Measurements from ENCODE around the gene TMEM45A. TPM values are rescaled to one million over a fixed set of nuclear protein-coding genes. Genes with fewer than 3 reads are reported as not detected.
"Not testable (repeated sequence)": the region's sequence is repeated elsewhere in the genome, so short reads cannot be mapped to it uniquely, and the experiment has no call there.

The TMEM45A gene
- total RNA-seq, 2 experiments from 2014 or later: 1.9 to 2.6 TPM

DNA sequence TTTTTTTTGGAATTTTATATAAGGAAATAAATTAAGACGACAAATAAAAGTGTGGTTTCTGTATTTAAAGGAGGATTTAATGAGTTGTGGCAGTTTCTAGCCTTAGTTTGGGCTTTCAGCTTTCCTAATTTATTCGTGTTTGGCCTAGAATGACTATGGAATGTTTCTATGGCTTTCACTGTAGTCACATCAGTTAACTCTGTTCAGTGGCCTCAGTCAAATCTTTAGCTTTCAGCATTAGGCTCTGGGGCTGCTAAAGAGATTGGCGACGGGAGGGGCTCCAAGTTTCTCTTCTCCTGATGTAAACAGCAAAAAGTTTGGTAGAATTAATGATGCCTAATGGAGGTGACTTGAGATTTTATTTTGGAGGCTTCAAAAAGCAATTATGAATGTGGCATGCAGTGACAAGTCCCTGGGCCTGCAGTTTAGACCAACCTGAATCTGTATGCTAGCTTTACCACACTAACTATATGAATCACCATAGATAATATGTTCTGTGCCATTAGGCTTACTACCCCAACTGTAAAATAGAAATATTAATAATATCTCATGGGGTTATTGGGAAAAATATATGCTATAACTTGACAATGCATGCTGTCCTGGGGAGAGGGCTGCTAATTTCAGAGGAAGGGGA lies 69.9 kb downstream of the TMEM45A start:
- ChIA-PET POLR2A (no interaction called here), CTCF (no interaction called here)

DNA sequence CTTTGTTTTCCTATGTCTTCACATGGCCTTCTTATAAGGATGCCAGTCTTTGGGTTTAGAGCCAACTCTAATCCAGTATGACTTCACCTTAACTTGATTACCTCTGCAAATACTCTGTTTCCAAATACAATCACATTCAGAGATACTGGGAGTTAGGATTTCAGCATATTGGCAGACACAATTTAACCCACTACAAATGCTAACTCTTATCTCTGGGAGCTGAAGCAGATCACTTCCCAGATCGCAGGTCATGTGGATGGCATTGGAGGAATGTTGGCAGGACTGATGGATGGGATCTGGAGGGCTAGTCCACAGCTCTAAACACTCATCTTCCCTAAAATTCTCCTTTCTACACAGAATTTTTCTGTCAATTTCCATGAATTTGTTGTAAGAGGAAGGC lies 70.8 kb downstream of the TMEM45A start:
- CTCF ChIA-PET: no interaction called here

DNA sequence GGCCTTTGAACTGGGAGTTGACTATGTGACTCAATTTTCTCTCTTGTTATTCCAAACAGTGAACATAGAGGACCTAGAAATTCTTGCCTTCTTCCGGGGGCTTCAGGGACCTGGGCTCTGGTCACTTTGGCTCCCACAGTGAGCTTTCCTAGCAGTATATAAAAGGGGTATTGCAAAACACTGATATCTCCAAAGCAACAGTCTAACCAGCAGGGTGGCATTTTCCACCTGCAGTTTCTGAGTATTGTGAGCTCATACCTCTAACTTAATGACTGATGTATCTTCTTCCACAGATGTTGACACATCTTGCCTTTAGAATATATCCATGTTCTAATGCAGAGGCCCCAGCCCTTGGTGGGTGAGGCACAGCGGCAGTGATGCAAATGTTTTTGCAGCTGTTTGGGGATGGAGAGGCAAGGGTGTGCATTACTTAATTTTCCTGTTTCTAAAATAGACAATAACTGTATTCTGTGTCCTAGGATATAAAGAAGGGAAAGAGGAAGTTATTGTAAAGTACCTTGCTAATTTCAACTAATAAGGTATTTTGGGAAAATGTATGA lies 71.3 kb downstream of the TMEM45A start:
- POLR2A ChIA-PET: no interaction called here
- CTCF ChIA-PET: no interaction called here

More for the DNA sequence above, 70.8 kb downstream of the TMEM45A start:
- POLR2A ChIA-PET: no interaction called here

DNA sequence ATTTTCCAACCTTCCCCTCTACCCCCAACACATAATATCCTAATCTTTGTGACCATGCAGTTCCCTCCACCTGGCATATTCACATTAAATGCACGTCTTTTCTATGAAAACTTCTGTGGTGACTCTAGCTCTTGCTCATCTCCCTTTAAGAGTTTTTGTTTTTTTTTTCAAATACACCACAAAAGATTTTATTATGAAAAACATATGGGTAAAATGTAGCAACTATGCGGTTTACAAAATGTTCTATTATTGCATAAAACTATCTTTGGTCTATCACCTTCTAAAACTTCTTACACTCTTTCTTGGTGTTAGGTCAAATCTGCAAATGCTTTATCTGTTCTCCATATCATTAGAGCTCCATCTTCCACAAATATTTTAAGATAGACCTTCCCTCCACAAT lies 78.4 kb downstream of the TMEM45A start:
- POLR2A ChIA-PET: no interaction called here
- CTCF ChIA-PET: no interaction called here

DNA sequence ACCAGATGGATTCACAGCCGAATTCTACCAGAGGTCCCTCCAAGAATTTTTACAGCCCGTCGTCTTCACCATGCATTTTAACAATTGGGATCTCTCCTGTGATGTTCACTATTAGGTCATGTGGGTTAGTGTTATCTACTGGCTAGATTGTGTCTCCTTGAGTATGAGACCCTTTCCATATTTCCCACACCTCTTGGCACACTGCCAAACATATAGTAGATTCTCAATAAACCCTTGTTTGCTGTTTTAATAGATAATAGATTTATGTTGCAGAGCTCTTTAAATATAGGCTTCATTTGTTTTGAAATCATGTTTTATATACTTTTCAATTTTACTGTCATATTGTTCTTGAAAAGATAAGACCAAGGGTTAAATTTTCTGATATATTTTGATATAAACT lies 82.1 kb downstream of the TMEM45A start:
- ChIA-PET POLR2A (no interaction called here), CTCF (no interaction called here)

DNA sequence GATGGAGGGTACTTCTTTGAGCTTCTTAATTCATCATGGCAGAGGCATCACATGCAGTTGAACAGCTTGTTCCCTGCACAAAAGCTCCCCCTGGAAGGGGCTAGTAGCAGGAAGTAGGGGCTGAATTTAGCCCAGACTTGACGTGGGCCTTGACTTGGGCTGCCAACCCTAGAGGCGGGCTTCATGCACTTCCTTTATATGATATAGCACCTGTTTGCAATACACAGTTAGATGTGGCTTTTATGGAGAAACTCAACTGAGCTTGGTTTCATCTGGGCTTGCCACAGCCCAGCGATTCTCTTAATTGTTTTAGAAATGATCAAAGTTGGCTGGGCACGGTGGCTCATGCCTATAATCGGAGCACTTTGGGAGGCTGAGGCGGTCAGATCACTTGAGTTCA lies 83.3 kb downstream of the TMEM45A start:
- POLR2A ChIA-PET: no interaction called here
- CTCF ChIA-PET: no interaction called here

DNA sequence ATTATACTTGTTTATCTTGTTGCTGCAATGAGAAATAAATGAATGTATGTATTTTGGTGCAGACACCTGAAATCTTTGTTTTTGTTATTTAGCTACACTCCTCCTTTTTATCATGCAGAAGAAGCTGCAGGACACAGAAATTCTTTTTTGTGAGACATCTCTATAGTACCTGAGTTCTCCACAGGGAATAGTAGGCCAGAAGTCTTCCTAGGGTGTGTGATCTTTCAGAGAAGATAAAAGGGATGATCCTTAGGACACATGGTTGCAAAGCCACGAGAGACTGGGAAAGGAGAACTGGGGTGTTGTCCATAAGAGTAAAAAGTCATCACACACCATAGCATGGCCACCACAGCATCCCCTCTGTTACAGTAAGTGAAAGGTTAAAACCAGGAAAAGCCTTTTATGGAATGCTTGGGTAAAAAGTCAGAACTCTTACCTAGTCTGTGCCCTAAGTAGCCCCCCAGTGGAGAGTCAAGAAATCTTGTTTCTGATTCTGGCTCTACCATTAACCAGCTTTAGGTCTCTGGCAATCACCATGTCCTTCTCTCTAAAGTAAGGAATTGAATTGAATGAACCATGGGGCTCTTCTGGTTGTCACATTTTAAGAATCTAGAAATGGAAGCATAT lies 85.1 kb downstream of the TMEM45A start:
- POLR2A ChIA-PET: no interaction called here
- CTCF ChIA-PET: no interaction called here

DNA sequence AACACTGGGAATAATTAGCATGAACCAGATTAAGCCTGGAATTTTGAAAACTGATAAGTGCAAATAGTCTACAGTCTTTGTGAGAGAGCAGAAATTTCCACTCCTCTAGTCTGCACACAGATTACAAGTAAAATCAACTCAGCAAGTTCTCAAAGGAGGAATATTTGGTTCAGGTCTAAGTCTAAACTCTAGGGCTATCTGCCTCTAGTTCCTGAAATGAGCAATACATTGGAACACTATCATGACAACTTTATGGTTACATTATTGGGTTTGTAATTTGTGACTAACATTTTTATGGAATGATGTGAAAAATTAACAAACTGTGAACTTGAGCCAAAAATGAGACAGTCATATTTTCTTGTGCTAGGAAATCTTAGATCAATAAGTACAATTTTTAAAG lies 86.2 kb downstream of the TMEM45A start:
- POLR2A ChIA-PET: no interaction called here
- CTCF ChIA-PET: no interaction called here

DNA sequence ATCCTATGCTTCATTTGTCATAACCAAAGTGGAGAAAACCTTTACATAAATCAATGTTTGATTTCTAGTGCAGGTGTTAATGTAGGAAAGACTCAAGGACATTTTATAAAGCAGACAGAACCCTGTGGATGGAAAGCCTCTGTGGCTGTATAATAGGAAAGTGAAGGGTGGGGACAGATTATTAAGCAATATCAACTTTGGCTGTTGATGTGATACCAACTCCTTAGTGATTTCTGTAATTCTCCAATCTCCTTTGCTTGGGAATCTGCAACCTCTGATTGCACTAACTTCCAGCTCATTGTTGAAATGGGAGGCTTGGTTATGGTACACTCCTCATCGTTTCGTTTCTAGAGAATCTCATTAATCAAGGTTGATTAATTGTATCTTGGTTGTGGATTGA lies 87.7 kb downstream of the TMEM45A start:
- POLR2A ChIA-PET: no interaction called here
- CTCF ChIA-PET: no interaction called here

DNA sequence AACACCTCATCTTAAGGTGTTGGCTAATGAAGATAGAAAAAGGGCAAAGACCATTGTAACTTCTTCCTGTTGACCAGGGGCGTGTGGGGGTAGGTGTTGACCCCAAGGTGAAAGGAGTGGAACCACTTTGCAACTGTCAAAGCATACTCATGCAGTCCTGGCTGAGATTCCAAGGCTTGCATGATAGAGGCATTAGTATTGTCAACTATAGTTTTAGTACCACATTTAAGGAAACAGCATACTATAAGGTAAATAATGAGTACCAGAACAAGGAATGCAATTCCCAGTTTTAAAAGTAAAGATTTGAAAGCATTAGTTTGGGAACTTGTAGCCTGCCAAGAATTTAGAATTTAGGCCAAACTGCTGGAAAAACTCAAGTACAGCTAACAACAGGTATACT lies 89.2 kb downstream of the TMEM45A start:
- CTCF ChIA-PET: no interaction called here

DNA sequence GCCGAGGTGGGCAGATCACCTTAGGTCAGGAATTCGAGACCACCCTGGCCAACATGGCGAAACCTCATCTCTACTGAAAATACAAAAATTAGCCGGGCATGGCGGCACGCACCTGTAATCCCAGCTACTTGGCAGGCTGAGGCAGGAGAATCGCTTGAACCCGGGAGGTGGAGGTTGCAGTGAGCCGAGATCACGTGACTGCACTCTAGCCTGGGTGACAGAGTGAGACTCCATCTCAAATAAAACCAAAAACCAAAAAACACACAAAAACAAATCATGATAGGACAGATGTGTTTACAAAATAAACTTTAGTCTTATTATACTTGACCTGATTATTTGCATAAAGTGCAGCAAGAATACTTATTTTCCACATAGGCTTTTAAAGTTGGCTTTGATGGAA lies 89.7 kb downstream of the TMEM45A start:
- CTCF ChIA-PET, POLR2A ChIA-PET: not testable (repeated sequence)

More for the DNA sequence above, 89.2 kb downstream of the TMEM45A start:
- POLR2A ChIA-PET: no interaction called here

DNA sequence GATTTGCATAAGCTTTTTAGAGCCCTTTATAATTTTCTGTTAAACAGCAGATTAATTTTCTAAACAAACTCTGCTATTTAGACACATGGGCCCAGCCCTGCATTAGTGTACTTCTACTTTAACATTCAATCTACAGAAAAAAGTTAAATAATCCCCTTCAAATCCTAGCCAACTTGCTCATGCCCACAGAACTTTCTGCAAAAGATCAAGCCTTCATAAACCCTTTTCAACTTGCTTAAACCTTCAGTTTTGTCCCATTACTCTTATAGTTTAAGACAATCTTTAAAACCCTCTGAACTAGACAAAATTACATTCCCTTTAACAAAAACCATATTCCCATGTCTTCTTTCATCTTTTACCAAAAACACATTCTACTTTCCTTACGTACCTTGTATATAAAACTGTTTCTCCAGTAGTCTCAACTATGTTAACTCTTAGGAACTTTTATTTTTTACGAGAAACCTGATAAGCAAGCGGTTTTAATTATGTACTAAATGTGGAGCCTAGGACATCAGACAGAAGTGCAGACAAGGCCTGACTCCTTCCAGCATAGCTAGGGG lies 91.8 kb downstream of the TMEM45A start:
- POLR2A ChIA-PET: no interaction called here
- CTCF ChIA-PET: no interaction called here

DNA sequence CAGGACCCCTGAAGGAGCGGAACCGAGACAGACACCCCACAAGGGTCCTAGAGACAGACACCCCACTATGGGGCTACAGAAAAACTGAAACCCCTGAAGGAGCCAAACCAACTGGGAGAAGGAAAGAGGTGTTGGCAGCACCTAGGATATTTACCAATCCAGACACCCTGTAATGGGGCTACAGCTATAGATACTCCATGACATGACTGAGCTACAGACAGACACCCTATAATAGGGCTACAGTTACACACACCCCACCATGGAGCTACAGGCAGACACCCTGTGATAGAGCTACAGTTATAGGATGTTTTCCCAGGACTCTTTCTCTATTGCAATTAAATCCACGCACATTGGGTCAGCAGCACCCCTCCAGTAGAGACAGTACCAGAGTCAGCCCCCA lies 94.4 kb downstream of the TMEM45A start:
- ChIA-PET CTCF (no interaction called here), POLR2A (no interaction called here)

DNA sequence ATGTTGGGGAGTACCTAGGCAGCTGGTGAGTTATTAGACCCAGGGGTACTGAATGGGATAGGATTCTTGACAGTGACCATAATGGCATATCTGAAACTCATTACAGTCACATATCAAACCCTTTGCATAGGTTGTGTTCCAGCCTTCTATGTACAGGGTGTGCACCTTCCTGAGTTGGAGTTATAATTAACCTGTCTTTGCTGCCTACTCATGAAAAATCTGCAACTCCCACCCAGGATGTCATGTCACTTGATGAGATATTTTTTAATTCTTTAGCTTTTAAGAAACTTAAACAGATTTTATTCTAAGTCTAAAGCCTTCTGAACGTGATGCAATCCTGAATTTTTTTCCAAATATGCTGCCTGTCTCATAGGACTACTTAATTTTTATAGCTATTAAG lies 95.8 kb downstream of the TMEM45A start:
- POLR2A ChIA-PET: no interaction called here
- CTCF ChIA-PET: interaction anchor here (0.7 to 2.9 kb wide), 2 partner anchors 28 to 125 kb away, joined by 3 to 21 read pairs; no protein-coding TSS in a partner anchor

DNA sequence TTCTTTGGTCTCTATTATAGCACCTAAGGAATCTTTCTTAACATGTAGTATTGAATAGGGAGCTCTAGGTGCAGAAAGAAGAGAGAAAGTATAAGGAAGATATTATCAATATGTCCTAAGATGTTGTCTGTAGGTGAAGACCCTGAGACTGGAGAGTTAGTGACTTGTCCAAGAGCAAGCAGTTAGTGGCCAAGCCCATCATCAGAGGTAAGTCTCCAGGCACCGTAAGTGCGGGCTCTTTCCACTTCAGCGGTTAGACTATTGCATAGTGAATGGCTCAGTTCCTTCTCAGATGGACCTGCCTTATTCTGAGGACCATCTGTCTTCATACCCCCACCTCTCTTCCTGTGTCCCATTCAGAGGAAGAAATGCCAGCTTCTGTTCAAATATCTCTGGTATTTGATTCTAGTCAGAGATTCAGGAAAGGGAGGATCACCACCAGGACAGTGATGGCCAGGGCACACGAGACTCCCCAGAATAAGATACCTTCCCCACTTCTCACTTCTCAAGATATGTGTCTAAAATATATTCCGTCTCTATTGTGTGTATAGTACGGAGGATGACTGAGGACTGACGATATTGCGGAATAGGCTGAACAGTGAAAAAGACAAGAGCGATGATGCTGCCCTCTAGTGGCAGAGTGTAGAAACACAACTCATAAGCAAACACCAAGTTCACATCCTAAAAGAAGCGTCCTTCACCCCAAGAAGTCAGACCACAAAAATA lies 97.9 kb downstream of the TMEM45A start:
- CTCF ChIA-PET: interaction anchor here (0.7 to 2.9 kb wide), 4 partner anchors 122 to 258 kb away, joined by 3 to 21 read pairs (median 4); no protein-coding TSS in a partner anchor
- POLR2A ChIA-PET: no interaction called here

DNA sequence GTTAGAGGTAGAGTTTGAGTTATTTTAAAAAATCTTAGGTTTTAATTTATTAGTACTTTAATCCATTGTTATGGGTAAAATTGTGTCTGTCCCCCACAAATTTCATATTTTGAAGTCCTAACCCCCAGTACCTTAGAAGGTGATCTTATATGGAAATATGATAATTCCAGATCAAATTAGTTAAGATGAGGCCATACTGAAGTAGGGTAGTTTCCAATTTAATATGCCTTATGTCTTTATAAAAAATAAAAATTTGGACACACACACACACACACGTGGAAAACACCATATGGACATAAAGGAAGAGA lies 98.4 kb downstream of the TMEM45A start:
- CTCF ChIA-PET: interaction anchor here (0.7 to 1.6 kb wide), 2 partner anchors 10 to 135 kb away, joined by 3 to 4 read pairs; no protein-coding TSS in a partner anchor
- POLR2A ChIA-PET: no interaction called here

DNA sequence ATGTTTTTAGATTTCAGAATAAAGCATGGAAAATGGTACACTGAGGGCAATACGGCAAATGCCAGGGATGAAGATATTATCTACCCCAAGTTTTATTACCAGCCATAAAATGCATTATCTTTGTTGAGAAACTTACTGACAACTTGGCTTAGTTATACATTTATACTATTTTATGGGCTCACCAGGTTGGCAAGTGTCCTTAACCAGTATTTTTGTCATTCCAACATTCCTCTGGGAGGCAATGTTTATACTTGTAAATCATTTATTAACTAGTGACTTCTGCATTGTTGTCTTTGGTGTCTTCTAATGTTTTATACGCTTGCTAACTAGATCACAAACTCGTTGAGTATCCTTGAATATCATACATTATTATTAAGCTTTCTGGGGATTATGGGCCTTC lies 99.0 kb downstream of the TMEM45A start:
- POLR2A ChIA-PET: no interaction called here
- CTCF ChIA-PET: interaction anchor here (0.7 to 1.6 kb wide), 4 partner anchors 9 to 494 kb away, joined by 3 to 4 read pairs (median 4); no protein-coding TSS in a partner anchor

DNA sequence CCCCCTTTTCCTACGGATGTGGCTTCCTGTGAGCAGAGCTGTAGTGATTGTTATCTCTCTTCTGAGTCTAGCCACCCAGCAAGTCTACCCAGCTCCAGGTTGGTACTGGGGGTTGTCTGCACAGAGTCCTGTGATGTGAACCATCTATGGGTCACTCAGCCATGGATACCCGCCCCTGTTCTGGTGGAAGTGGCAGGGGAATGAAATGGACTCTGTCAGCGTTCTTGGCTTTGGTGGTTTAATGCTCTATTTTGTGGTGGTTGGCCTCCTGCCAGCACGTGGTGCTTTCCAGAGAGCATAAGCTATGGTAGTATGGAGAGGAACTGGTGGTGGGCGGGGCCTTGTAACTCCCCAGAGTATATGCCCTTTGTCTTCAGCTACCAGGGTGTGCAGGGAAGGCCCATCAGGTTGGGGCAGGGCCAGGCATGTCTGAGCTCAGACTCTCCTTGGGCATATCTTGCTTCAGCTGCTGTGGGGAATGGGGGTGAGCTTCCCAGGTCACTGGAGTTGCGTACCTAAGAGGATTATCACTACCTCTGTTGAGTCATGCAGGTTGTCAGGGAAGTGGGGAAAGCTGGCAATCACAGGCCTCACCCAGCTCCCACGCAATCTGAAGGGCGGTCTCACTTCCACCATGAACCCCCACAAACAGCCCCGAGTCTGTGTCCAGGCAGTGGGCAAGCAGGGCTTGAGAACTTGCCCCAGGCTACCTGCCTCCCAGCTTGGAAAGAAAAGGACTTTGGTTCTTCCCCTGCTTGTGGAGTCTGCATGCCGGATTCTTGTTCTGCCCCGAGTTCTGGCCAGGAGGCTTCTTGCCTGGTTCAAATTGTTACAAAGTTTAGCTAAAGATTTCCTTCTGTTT lies 108.0 kb downstream of the TMEM45A start:
- ChIA-PET CTCF (interaction anchor here (1.2 kb wide), 1 partner anchor 9 kb away, joined by 4 read pairs; no protein-coding TSS in a partner anchor), POLR2A (no interaction called here)

DNA sequence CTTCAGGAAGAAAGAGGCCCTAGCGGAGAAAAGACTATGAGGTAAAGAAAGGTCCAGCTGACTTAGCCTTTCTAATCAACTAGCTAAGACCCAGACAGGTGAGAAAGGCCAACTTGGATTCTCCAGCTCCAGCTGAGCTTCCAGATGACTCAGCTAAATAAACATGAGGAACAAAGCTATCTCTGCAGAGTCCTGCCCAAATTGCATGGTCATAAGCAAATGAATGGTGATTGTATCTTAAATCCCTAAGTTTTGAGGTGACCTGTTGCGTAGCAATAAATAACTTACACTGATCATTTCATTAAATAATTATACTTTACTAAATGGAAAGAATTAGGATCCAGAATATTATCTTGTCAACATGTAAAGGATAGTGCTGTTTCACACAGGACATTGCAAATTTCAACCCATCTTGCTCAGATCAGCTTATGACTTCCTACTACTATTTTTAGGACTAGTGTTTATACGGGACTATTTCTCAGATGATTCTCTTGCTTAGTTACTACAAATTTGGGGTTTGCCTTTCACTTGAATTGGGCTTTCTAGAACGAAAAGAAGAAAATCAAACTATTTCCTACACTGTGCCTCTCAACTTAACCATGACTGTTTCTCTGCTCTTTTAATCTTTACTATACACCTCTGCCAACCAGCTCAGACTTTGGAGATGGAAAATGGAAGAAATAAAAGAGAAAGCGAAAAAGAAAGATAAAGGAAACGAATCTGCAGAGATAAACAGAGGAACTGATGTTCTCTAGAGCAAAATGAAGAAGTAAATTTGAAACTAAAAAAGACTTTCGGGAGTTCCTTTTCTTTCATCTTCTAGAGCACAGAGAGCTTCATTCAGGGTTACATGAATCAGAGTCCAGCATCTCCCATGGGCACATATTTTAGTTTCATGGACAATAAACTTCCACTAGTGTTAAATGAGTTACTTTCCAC lies 110.4 kb downstream of the TMEM45A start:
- CTCF ChIA-PET: no interaction called here
- POLR2A ChIA-PET: no interaction called here

Measured in activated CD8-positive, alpha-beta memory T cell treated with anti-CD3 and anti-CD28 coated beads for 36 hours (primary cell).